DOHH2 (cell line): Measurements from ENCODE around the gene NKIRAS1.

Experiments used
- H3F3A ChIP-seq: fragments of 200-600 bp; sonication (generic), shearing (Covaris generic); 2 replicates; pipeline ENCODE4 v1.6.0; 2016; ENCODE audit warnings: antibody characterized with exemption, mild to moderate bottlenecking; ENCODE audit not compliant: control insufficient read depth, insufficient read depth
- H3K27ac ChIP-seq: fragments of 200-600 bp; sonication (generic); 2 replicates; pipeline ENCODE4 v1.5.1; 2014; ENCODE audit warnings: low read depth, mild to moderate bottlenecking, low read length, moderate library complexity
- H3K27me3 ChIP-seq: fragments of 200-600 bp; sonication (generic); 2 replicates; pipeline ENCODE4 v1.6.1; 2014; ENCODE audit warnings: mild to moderate bottlenecking, low read length, mixed read lengths; ENCODE audit not compliant: control insufficient read depth
- H3K36me3 ChIP-seq: fragments of 200-600 bp; sonication (generic); 2 replicates; pipeline ENCODE4 v1.6.1; 2014; ENCODE audit warnings: mild to moderate bottlenecking, low read length, moderate library complexity, mixed read lengths; ENCODE audit not compliant: control insufficient read depth
- H3K4me1 ChIP-seq: fragments of 200-600 bp; sonication (generic); 2 replicates; pipeline ENCODE4 v1.6.1; 2014; ENCODE audit warnings: mild to moderate bottlenecking, low read length, mixed read lengths; ENCODE audit not compliant: control insufficient read depth
- H3K4me2 ChIP-seq: fragments of 200-600 bp; sonication (generic); 2 replicates; pipeline ENCODE4 v1.6.0; 2014; ENCODE audit warnings: mild to moderate bottlenecking, low read length, moderate library complexity
- H3K4me3 ChIP-seq: fragments of 200-600 bp; sonication (generic); 2 replicates; pipeline ENCODE4 v1.5.1; 2014; ENCODE audit warnings: mild to moderate bottlenecking, low read length, mixed read lengths
- H3K79me2 ChIP-seq: fragments of 200-600 bp; sonication (generic); 2 replicates; pipeline ENCODE4 v1.6.1; 2014; ENCODE audit warnings: mild to moderate bottlenecking, low read length, mixed read lengths; ENCODE audit not compliant: control insufficient read depth
- H3K9me2 ChIP-seq: fragments of 200-600 bp; sonication (generic); replicated peaks from 2 replicates; pipeline ENCODE4 v1.6.1; 2014; ENCODE audit warnings: mild to moderate bottlenecking, low read length, mixed read lengths; ENCODE audit not compliant: control insufficient read depth
- H3K9me3 ChIP-seq: fragments of 200-600 bp; sonication (generic); 2 replicates; pipeline ENCODE4 v1.6.1; 2014; ENCODE audit warnings: antibody characterized with exemption, low read length, mixed read lengths; ENCODE audit not compliant: control insufficient read depth, insufficient read depth
- H4K20me1 ChIP-seq: fragments of 200-600 bp; sonication (generic); 2 replicates; pipeline ENCODE4 v1.6.0; 2014; ENCODE audit warnings: low read depth, mild to moderate bottlenecking, antibody characterized with exemption, low read length, moderate library complexity; ENCODE audit not compliant: control insufficient read depth, insufficient read depth
- CTCF ChIP-seq: fragments of 200-600 bp; sonication (generic); IDR thresholded peaks from one replicate; pipeline ENCODE4 v1.5.1; 2014; ENCODE audit warnings: antibody characterized with exemption, mild to moderate bottlenecking, low read depth, low read length; ENCODE audit not compliant: poor library complexity, severe bottlenecking
- EZH2phosphoT487 ChIP-seq: fragments of 200-600 bp; sonication (generic); IDR thresholded peaks from 2 replicates; pipeline ENCODE4 v1.6.1; 2017; ENCODE audit warnings: borderline replicate concordance, mild to moderate bottlenecking, antibody characterized with exemption, low read length, moderate library complexity, mixed read lengths

NKIRAS1 gene

GRCh38 chr3:23942546-23942945 is 25.8 kb upstream of the NKIRAS1 start:
- TF ChIP-seq CTCF (no peak), EZH2phosphoT487 (no peak)
- Histone ChIP-seq H3K27me3 (peaks cover 21% of the 10 kb centered on the region), H3K36me3 (no peaks in the 10 kb centered on the region), H3K9me3 (no peaks in the 10 kb centered on the region), H3K4me3 (no peak overlapping the region), H3K27ac (no peak overlapping the region), H3F3A (peaks cover 17% of the 10 kb centered on the region; the same call in 1 of the 2 replicates), H4K20me1 (no peaks in the 10 kb centered on the region), H3K4me2 (no peak overlapping the region), H3K4me1 (peaks cover 21% of the 10 kb centered on the region), H3K79me2 (peaks cover 10% of the 10 kb centered on the region), H3K9me2 (no peaks in the 10 kb centered on the region)

GRCh38 chr3:23941440-23941839 is 24.6 kb upstream of the NKIRAS1 start:
- Histone ChIP-seq H3K4me2 (no peak overlapping the region), H4K20me1 (no peaks in the 10 kb centered on the region), H3K79me2 (peaks cover under 1% of the 10 kb centered on the region), H3K4me1 (peaks cover 11% of the 10 kb centered on the region), H3K27me3 (peaks cover 23% of the 10 kb centered on the region), H3K9me3 (no peaks in the 10 kb centered on the region), H3K27ac (no peak overlapping the region), H3K36me3 (no peaks in the 10 kb centered on the region), H3F3A (peaks cover 12% of the 10 kb centered on the region; the same call in 1 of the 2 replicates), H3K4me3 (no peak overlapping the region), H3K9me2 (no peaks in the 10 kb centered on the region)
- TF ChIP-seq EZH2phosphoT487 (no peak), CTCF (no peak)

GRCh38 chr3:23940775-23941174 is 24.0 kb upstream of the NKIRAS1 start:
- Histone ChIP-seq H3K4me2 (no peak overlapping the region), H3K36me3 (no peaks in the 10 kb centered on the region), H3F3A (peaks cover 12% of the 10 kb centered on the region; the same call in 1 of the 2 replicates), H3K4me1 (peaks cover 10% of the 10 kb centered on the region), H3K79me2 (no peaks in the 10 kb centered on the region), H3K27ac (no peak overlapping the region), H3K9me3 (no peaks in the 10 kb centered on the region), H3K4me3 (no peak overlapping the region), H4K20me1 (no peaks in the 10 kb centered on the region), H3K27me3 (peaks cover 23% of the 10 kb centered on the region), H3K9me2 (no peaks in the 10 kb centered on the region)
- TF ChIP-seq EZH2phosphoT487 (no peak), CTCF (no peak)
